HepG2 (cell line): Measurements from ENCODE around the gene ZSWIM9. TPM values are rescaled to one million over a fixed set of nuclear protein-coding genes. Genes with fewer than 3 reads are reported as not detected.

Experiments
- ATAC-seq: fragments of 200-7000 bp; cut with Tn5 transposase; 3 replicates; pipeline ENCODE4 v1.9.1; 2020; ENCODE audit warnings: mild to moderate bottlenecking, moderate library complexity
- BruUV-seq: library from RNA; stranded (reverse); fragments of 400-500 nt; replicated peaks from 2 replicates; lab custom pipeline; 2021; lab: Mats Ljungman, UMichigan
- CTCF ChIA-PET: fragments of 300-600 bp; formaldehyde crosslinking; extraction: SDS; loops from one replicate; lab custom pipeline; 2021; ENCODE audit warnings: low total read pairs, inconsistent platforms, low intra/inter-chr PET ratio; lab: Yijun Ruan, JAX
- POLR2A ChIA-PET: fragments of 350-600 bp; sonication (Branson Sonifier 250); formaldehyde crosslinking; loops from one replicate; lab custom pipeline; 2020; ENCODE audit warnings: antibody characterized with exemption, inconsistent platforms; lab: Yijun Ruan, JAX
- DNase-seq: peaks from one replicate; pipeline ENCODE4 v3.0.0-alpha.2; 2015; ENCODE audit warnings: low spot score
- FAIRE-seq: peaks from 3 replicates; lab custom pipeline; 2011; peaks lifted over from hg19 to GRCh38; lab: Jason Lieb, UNC
- H2AFZ ChIP-seq: one replicate; pipeline ENCODE4 v1.6.1; 2011; ENCODE audit warnings: low read length, inconsistent platforms
- H3K27ac ChIP-seq: fragments of 300-600 bp; 3 replicates; pipeline ENCODE4 v1.8.0; 2011; ENCODE audit warnings: mixed run types, mild to moderate bottlenecking, mixed read lengths, low read length, inconsistent platforms; ENCODE audit not compliant: insufficient read depth; ENCODE audit errors: extremely low read length
- H3K27me3 ChIP-seq, 2 experiments: fragments of 200-600 bp in 1 of 2; 2 replicates in 1 of 2; 3 replicates in 1 of 2; pipeline versions ENCODE4 v1.6.0 to v1.8.0; 2011; ENCODE audit warnings: low read length in 2 of 2, mild to moderate bottlenecking in 2 of 2, moderate library complexity in 2 of 2, inconsistent platforms in 1 of 2; ENCODE audit not compliant: insufficient read depth in 2 of 2, control insufficient read depth in 1 of 2
- H3K36me3 ChIP-seq, 2 experiments: fragments of 200-600 bp in 1 of 2; replicated peaks in 1 of 2; 2 replicates in 1 of 2; 3 replicates in 1 of 2; pipeline versions ENCODE4 v1.5.1 to v1.8.0; 2011; ENCODE audit warnings: low read length in 2 of 2, inconsistent platforms in 1 of 2; ENCODE audit not compliant: insufficient read depth in 2 of 2, control insufficient read depth in 1 of 2
- H3K4me1 ChIP-seq: 2 replicates; pipeline ENCODE4 v1.5.1; 2012; ENCODE audit warnings: low read length, inconsistent platforms; ENCODE audit not compliant: insufficient read depth
- H3K4me2 ChIP-seq: 2 replicates; pipeline ENCODE4 v1.6.0; 2011; ENCODE audit warnings: low read depth, low read length, inconsistent platforms
- H3K4me3 ChIP-seq, 3 experiments: fragments of 200-600 bp in 1 of 3; sonication (generic), shearing (Covaris generic) in 1 of 3; replicated peaks in 1 of 3; 2 replicates each; pipeline ENCODE4 v1.5.1; 2011 to 2016; ENCODE audit warnings: low read length in 3 of 3, inconsistent platforms in 2 of 3, low read depth in 2 of 3, mild to moderate bottlenecking in 2 of 3, control low read depth in 1 of 3, mixed read lengths in 1 of 3; ENCODE audit not compliant: insufficient read depth in 1 of 3
- H3K79me2 ChIP-seq: one replicate; pipeline ENCODE4 v1.6.1; 2011; ENCODE audit warnings: low read length, inconsistent platforms; ENCODE audit not compliant: insufficient read depth
- H3K9ac ChIP-seq: 2 replicates; pipeline ENCODE4 v1.6.0; 2011; ENCODE audit warnings: mild to moderate bottlenecking, low read depth, low read length, inconsistent platforms; ENCODE audit not compliant: insufficient read depth
- H3K9me3 ChIP-seq: 2 replicates; pipeline ENCODE4 v1.5.1; 2012; ENCODE audit warnings: mild to moderate bottlenecking, low read length
- H4K20me1 ChIP-seq: 2 replicates; pipeline ENCODE4 v1.6.0; 2011; ENCODE audit warnings: inconsistent platforms, mild to moderate bottlenecking, low read length, moderate library complexity; ENCODE audit not compliant: insufficient read depth
- ETV6 ChIP-seq: sonication (generic); formaldehyde crosslinking; conservative IDR thresholded peaks from 2 replicates; pipeline ENCODE4 v1.4.0; 2020; ENCODE audit warnings: missing genetic modification reagents
- FOXA1 ChIP-seq, 2 experiments: fragments of 450-650 bp in 1 of 2; sonication (generic) in 1 of 2; formaldehyde crosslinking in 1 of 2; IDR thresholded peaks; 2 replicates each; pipeline versions ENCODE4 v1.4.0 to v1.6.1; 2016 to 2020; ENCODE audit warnings: missing genetic modification reagents in 1 of 2
- GTF2F1 ChIP-seq: fragments of 150-350 bp; IDR thresholded peaks from 2 replicates; pipeline ENCODE4 v1.6.1; 2014; ENCODE audit warnings: low read length
- KDM5B ChIP-seq: sonication (generic); formaldehyde crosslinking; IDR thresholded peaks from 2 replicates; pipeline ENCODE4 v1.4.0; 2020; ENCODE audit warnings: missing genetic modification reagents, mild to moderate bottlenecking, borderline replicate concordance
- NFATC3 ChIP-seq: sonication (generic); formaldehyde crosslinking; IDR thresholded peaks from 2 replicates; pipeline ENCODE4 v1.5.1; 2020; ENCODE audit warnings: mild to moderate bottlenecking, missing genetic modification reagents
- NFKBIZ ChIP-seq: IDR thresholded peaks from 2 replicates; pipeline ENCODE4 v1.6.1; 2018; ENCODE audit warnings: missing genetic modification reagents, missing compliant biosample characterization
- ONECUT2 ChIP-seq: sonication (generic); formaldehyde crosslinking; IDR thresholded peaks from 2 replicates; pipeline ENCODE4 v1.4.0; 2020; ENCODE audit warnings: missing genetic modification reagents
- SMAD9 ChIP-seq: sonication (generic); formaldehyde crosslinking; IDR thresholded peaks from 2 replicates; pipeline ENCODE4 v1.5.1; 2020; ENCODE audit warnings: mild to moderate bottlenecking, missing genetic modification reagents
- TBP ChIP-seq: sonication (generic); formaldehyde crosslinking; IDR thresholded peaks from 2 replicates; pipeline ENCODE4 v1.5.0; 2020; ENCODE audit warnings: missing genetic modification reagents
- ZBTB20 ChIP-seq: sonication (generic); formaldehyde crosslinking; IDR thresholded peaks from 2 replicates; pipeline ENCODE4 v1.8.1; 2023; ENCODE audit warnings: missing genetic modification reagents, low read depth, mild to moderate bottlenecking, borderline replicate concordance
- ZMYM3 ChIP-seq: sonication (generic); formaldehyde crosslinking; IDR thresholded peaks from 2 replicates; pipeline ENCODE4 v1.5.1; 2020; ENCODE audit warnings: mild to moderate bottlenecking, missing genetic modification reagents
- ZNF501 ChIP-seq: sonication (generic); formaldehyde crosslinking; IDR thresholded peaks from 2 replicates; pipeline ENCODE4 v1.5.1; 2020; ENCODE audit warnings: mild to moderate bottlenecking, moderate library complexity, missing genetic modification reagents
- ZNF576 ChIP-seq: sonication (generic); formaldehyde crosslinking; IDR thresholded peaks from 2 replicates; pipeline ENCODE4 v1.4.0; 2020; ENCODE audit warnings: mild to moderate bottlenecking, missing genetic modification reagents
- ZNF616 ChIP-seq: sonication (generic); formaldehyde crosslinking; IDR thresholded peaks from 2 replicates; pipeline ENCODE4 v1.5.0; 2020; ENCODE audit warnings: low read depth, mild to moderate bottlenecking, missing genetic modification reagents
- ZNF619 ChIP-seq: sonication (generic); formaldehyde crosslinking; IDR thresholded peaks from 2 replicates; pipeline ENCODE4 v1.4.0; 2020; ENCODE audit warnings: mild to moderate bottlenecking, missing genetic modification reagents
- ZNF790 ChIP-seq: sonication (generic); formaldehyde crosslinking; IDR thresholded peaks from 2 replicates; pipeline ENCODE4 v1.8.0; 2022; ENCODE audit warnings: missing genetic modification reagents, mild to moderate bottlenecking, borderline replicate concordance
- WGBS: methylation state at CpG from one replicate; pipeline ENCODE4 v1.1.6; 2017; ENCODE audit warnings: low lambda C conversion rate; 5-methylcytosine and 5-hydroxymethylcytosine counted together
- in situ Hi-C: cut with HindIII; loops from 2 replicates; pipeline ENCODE4 v1.10.0; 2017; ENCODE audit warnings: low pct_unique_long_range_greater_than_20kb; ENCODE audit not compliant: extremely low pct_ligation_motif_present
- intact Hi-C: fragments of 100-400 bp; cut with micrococcal nuclease; formaldehyde crosslinking; loops from one replicate; pipeline ENCODE4 v1.10.0; 2022; ENCODE audit not compliant: unreplicated experiment
- polyA plus RNA-seq, 8 experiments: library from polyadenylated mRNA; depleted of rRNA in 3 of 8; stranded (reverse) in 7 of 8; unstranded in 1 of 8; fragments of >200 nt; fragmentation: Illumina TruSeq in 4 of 8; extraction: Trizol in 4 of 8; gene quantifications; 2 replicates each; pipeline versions ENCODE4 v1.2.1 to v1.2.3, GENCODE V29; 2011 to 2016; ENCODE audit warnings: low read depth in 4 of 8, missing spikeins in 1 of 8, mixed read lengths in 1 of 8; ENCODE audit not compliant: insufficient read depth in 1 of 8
- total RNA-seq, 5 experiments: library from RNA; depleted of rRNA; stranded (reverse); fragments of >200 nt; fragmentation: Illumina TruSeq; extraction: Trizol; gene quantifications; 2 replicates each; pipeline ENCODE4 v1.2.3, GENCODE V29; 2016; ENCODE audit warnings: low read depth in 1 of 5
- TF ChIP-seq, protein P1 (sequence below): sonication (generic); formaldehyde crosslinking; IDR thresholded peaks from 2 replicates; pipeline ENCODE4 v1.4.0; 2020; ENCODE audit warnings: mild to moderate bottlenecking, missing genetic modification reagents
- TF ChIP-seq, protein P2 (sequence below): sonication (generic); formaldehyde crosslinking; IDR thresholded peaks from 2 replicates; pipeline ENCODE4 v1.4.0; 2020; ENCODE audit warnings: low read depth, missing genetic modification reagents

ZSWIM9 gene
- total and polyA plus RNA-seq, 2 of the 13 experiments (the other 11 are each of a cell fraction or from before 2014, with no cell fraction given), result 0.18 to 1.1 TPM

- H3K9me3 ChIP-seq, result no peaks in the 10 kb centered on the region
- no peaks in the 10 kb centered on the region for H3K4me1 ChIP-seq
- intact Hi-C loops (no loop called here), in situ Hi-C loops (no loop called here)
- no peak for ATAC-seq
- H3K4me2 ChIP-seq, result no peak overlapping the region
- TF ChIP-seq, protein P1, sequence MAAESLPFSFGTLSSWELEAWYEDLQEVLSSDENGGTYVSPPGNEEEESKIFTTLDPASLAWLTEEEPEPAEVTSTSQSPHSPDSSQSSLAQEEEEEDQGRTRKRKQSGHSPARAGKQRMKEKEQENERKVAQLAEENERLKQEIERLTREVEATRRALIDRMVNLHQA (CRISPR knock-in tag), result no peak
- TF ChIP-seq ETV6 (CRISPR knock-in tag) (no peak), ONECUT2 (no peak), ZNF790 (CRISPR knock-in tag) (no peak), ZBTB20 (CRISPR knock-in tag) (no peak), TBP (CRISPR knock-in tag) (no peak), ZNF616 (CRISPR knock-in tag) (no peak), ZMYM3 (CRISPR knock-in tag) (no peak), ZNF501 (CRISPR knock-in tag) (no peak), ZNF619 (CRISPR knock-in tag) (no peak), ZNF576 (CRISPR knock-in tag) (no peak), FOXA1 (IDR thresholded peaks at IDR 0.05) (no peak), FOXA1 (CRISPR knock-in tag; IDR thresholded peaks at IDR 0.05) (no peak), SMAD9 (CRISPR knock-in tag) (no peak), NFKBIZ (CRISPR knock-in tag) (no peak), GTF2F1 (no peak), KDM5B (no peak), NFATC3 (CRISPR knock-in tag) (no peak)
- TF ChIP-seq, protein P2, sequence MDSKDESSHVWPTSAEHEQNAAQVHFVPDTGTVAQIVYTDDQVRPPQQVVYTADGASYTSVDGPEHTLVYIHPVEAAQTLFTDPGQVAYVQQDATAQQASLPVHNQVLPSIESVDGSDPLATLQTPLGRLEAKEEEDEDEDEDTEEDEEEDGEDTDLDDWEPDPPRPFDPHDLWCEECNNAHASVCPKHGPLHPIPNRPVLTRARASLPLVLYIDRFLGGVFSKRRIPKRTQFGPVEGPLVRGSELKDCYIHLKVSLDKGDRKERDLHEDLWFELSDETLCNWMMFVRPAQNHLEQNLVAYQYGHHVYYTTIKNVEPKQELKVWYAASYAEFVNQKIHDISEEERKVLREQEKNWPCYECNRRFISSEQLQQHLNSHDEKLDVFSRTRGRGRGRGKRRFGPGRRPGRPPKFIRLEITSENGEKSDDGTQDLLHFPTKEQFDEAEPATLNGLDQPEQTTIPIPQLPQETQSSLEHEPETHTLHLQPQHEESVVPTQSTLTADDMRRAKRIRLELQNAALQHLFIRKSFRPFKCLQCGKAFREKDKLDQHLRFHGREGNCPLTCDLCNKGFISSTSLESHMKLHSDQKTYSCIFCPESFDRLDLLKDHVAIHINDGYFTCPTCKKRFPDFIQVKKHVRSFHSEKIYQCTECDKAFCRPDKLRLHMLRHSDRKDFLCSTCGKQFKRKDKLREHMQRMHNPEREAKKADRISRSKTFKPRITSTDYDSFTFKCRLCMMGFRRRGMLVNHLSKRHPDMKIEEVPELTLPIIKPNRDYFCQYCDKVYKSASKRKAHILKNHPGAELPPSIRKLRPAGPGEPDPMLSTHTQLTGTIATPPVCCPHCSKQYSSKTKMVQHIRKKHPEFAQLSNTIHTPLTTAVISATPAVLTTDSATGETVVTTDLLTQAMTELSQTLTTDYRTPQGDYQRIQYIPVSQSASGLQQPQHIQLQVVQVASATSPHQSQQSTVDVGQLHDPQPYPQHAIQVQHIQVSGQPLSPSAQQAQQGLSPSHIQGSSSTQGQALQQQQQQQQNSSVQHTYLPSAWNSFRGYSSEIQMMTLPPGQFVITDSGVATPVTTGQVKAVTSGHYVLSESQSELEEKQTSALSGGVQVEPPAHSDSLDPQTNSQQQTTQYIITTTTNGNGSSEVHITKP (CRISPR knock-in tag), result no peak
- no TSS peak for BruUV-seq
- H3K9ac ChIP-seq, result no peak overlapping the region
- H3K27ac ChIP-seq, result no peak overlapping the region
- H3K79me2 ChIP-seq, result no peaks in the 10 kb centered on the region
- ChIA-PET CTCF (no interaction called here), POLR2A (no interaction called here)
- no peaks in the 10 kb centered on the region for H4K20me1 ChIP-seq
- H2AFZ ChIP-seq, result no peak overlapping the region
- H3K36me3 ChIP-seq, result peaks cover 0 to 13% of the 10 kb centered on the region in 2 experiments; a peak in 2 of 5 replicates
- H3K4me3 ChIP-seq, result no peak overlapping the region
- DNase-seq, result no peak
- H3K27me3 ChIP-seq, result no peaks in the 10 kb centered on the region
- WGBS, result 94% methylated on average over 19 of the region's 19 CpGs
- no peak for FAIRE-seq
Measured at GRCh38 chr19:48230555-48231129, 60.2 kb downstream of the ZSWIM9 start.
